ENCODE measurements around the gene SRR. TPM values are rescaled to one million over a fixed set of nuclear protein-coding genes. Genes with fewer than 3 reads are reported as not detected.
"Not testable (repeated sequence)": the region's sequence is repeated elsewhere in the genome, so short reads cannot be mapped to it uniquely, and the experiment has no call there.

SRR gene
- total RNA-seq, 4 donors from 2014 or later = 1.4 to 14.4 (median 12.9) TPM

DNA sequence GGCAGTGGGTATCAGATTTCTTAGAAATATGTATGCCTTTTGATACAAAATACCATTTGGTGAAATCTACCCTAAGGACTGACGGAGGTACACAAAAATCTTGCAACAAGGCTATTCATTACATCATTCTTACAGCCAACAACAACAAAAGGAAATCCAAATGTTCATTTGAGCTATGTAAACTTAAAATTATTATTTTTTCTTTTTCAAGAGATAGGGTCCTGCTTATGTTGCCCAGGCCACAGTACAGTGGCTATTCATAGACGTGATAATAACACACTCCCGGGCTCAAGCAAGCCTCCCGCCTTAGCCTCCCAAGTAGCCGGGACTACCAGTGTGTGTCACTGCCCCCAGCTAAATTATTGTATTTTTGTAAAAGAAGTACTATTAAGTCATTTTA is 9.0 kb downstream of the SRR start:
- TF ChIP-seq POLR2A (IDR thresholded peaks at IDR 0.05) (no peak), CTCF (IDR thresholded peaks at IDR 0.05) (no peak)
- WGBS, 2 donors = 93 to 94% methylated on average over 5 of the region's 5 CpGs
- no peak overlapping the region for H3K4me3 ChIP-seq (ENCODE audit: low read depth, poor library complexity, severe bottlenecking)
- no peak for DNase-seq (ENCODE audit: low spot score in 2 of 2)
- intact Hi-C loops (cut with DNase I; ENCODE audit: low total_unique reads) = no loop called here

GRCh38 chr17:2316916-2317205 is 13.1 kb downstream of the SRR start:
- intact Hi-C loops (cut with DNase I; ENCODE audit: low total_unique reads); H3K4me3 ChIP-seq (ENCODE audit: low read depth, poor library complexity, severe bottlenecking); DNase-seq (ENCODE audit: low spot score in 2 of 2): not testable (repeated sequence)
- 78 to 79% methylated on average over 7 of the region's 7 CpGs for WGBS, 2 donors

- intact Hi-C loops (cut with DNase I; ENCODE audit: low total_unique reads) = no loop called here
- 90 to 94% methylated on average over 3 of the region's 3 CpGs for WGBS, 2 donors
- TF ChIP-seq POLR2A (IDR thresholded peaks at IDR 0.05) (no peak), CTCF (IDR thresholded peaks at IDR 0.05) (no peak)
- H3K4me3 ChIP-seq (ENCODE audit: low read depth, poor library complexity, severe bottlenecking) = no peak overlapping the region
- no peak for DNase-seq (ENCODE audit: low spot score in 2 of 2)
Measured at GRCh38 chr17:2317796-2318195, 14.0 kb downstream of the SRR start.

GRCh38 chr17:2319051-2319450 is 15.3 kb downstream of the SRR start:
- no peak for TF ChIP-seq POLR2A (IDR thresholded peaks at IDR 0.05)
- TF ChIP-seq CTCF (IDR thresholded peaks at IDR 0.05) = no peak
- intact Hi-C loops (cut with DNase I; ENCODE audit: low total_unique reads) = no loop called here
- no peak overlapping the region for H3K4me3 ChIP-seq (ENCODE audit: low read depth, poor library complexity, severe bottlenecking)
- DNase-seq (ENCODE audit: low spot score in 2 of 2) = no peak

DNA sequence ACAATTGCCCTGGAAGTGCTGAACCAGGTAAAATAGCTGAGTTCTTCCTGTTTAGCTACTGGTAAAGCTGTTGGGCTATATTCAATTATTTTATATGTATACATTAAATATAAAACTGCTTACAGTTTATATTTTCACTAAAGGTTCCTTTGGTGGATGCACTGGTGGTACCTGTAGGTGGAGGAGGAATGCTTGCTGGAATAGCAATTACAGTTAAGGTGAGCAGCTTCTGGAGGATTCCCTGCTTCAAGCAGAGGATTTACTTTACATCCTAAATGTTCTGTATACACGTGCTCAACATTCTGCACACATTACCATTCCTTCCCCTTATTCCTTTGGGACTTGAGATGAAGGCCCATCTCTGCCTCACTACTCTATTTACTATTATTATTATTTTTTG is 17.6 kb downstream of the SRR start:
- no peak overlapping the region for H3K4me3 ChIP-seq (ENCODE audit: low read depth, poor library complexity, severe bottlenecking)
- intact Hi-C loops (cut with DNase I; ENCODE audit: low total_unique reads) = no loop called here
- TF ChIP-seq CTCF (IDR thresholded peaks at IDR 0.05) (no peak), POLR2A (IDR thresholded peaks at IDR 0.05) (no peak)
- WGBS, 2 donors = 57 to 71% methylated on average over 1 of the region's 1 CpG
- DNase-seq (ENCODE audit: low spot score in 2 of 2) = no peak

DNA sequence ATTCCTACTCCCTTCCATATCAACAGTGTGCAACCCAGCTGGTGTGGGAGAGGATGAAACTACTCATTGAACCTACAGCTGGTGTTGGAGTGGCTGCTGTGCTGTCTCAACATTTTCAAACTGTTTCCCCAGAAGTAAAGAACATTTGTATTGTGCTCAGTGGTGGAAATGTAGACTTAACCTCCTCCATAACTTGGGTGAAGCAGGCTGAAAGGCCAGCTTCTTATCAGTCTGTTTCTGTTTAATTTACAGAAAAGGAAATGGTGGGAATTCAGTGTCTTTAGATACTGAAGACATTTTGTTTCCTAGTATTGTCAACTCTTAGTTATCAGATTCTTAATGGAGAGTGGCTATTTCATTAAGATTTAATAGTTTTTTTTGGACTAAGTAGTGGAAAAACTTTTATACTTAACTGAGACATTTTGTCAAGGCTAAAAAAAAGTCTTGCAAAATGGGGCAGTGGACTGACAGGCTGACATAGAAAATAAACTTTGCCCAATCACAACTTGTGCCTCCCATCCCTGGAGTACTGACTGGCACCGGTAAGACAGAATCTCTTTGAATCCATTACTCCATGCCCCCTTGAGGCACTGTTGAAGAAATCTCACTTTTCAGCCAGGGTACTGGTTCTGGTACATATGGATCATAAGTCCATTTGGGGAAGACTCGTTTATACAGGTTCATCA is 20.0 kb downstream of the SRR start:
- TF ChIP-seq POLR2A (IDR thresholded peaks at IDR 0.05) = no peak
- no peak for TF ChIP-seq CTCF (IDR thresholded peaks at IDR 0.05)
- no peak overlapping the region for H3K4me3 ChIP-seq (ENCODE audit: low read depth, poor library complexity, severe bottlenecking)
- intact Hi-C loops (cut with DNase I; ENCODE audit: low total_unique reads) = no loop called here
- DNase-seq (ENCODE audit: low spot score in 2 of 2) = peak in 1 of 2 donors; percentile 9
- 80 to 82% methylated on average over 2 of the region's 2 CpGs for WGBS, 2 donors

Measured in lower leg skin (tissue), 4 donors.